IPS-NIHi11 (cell line): ENCODE data around the gene UPB1.
A peak's percentile ranks its signal among the peaks of the same experiment; 100 is the strongest.

Experiments
- DNase-seq: peaks from one replicate; pipeline ENCODE4 v3.0.0; 2012; ENCODE audit warnings: mixed read lengths, low spot score

The UPB1 gene

GRCh38 chr22:24504540-24504939 is 9.4 kb downstream of the UPB1 start:
- DNase-seq: no peak

- DNase-seq: no peak
Observed at GRCh38 chr22:24504956-24505736, 10.0 kb downstream of the UPB1 start.

- DNase-seq: no peak
Observed at GRCh38 chr22:24506802-24507438, 11.8 kb downstream of the UPB1 start.

- peak; percentile 74 for DNase-seq
Observed at GRCh38 chr22:24507716-24508115, 12.6 kb downstream of the UPB1 start.

- no peak for DNase-seq
Observed at GRCh38 chr22:24510637-24511625, 15.8 kb downstream of the UPB1 start.

GRCh38 chr22:24512043-24512442 is 16.9 kb downstream of the UPB1 start:
- DNase-seq: no peak

GRCh38 chr22:24513378-24514240 is 18.5 kb downstream of the UPB1 start:
- no peak for DNase-seq

GRCh38 chr22:24514241-24515026 is 19.3 kb downstream of the UPB1 start:
- DNase-seq: no peak

GRCh38 chr22:24515027-24515338 is 19.9 kb downstream of the UPB1 start:
- DNase-seq: no peak

GRCh38 chr22:24516301-24516737 is 21.2 kb downstream of the UPB1 start:
- DNase-seq: peak; percentile 44

GRCh38 chr22:24517446-24517845 is 22.3 kb downstream of the UPB1 start:
- DNase-seq: no peak

GRCh38 chr22:24518228-24518627 is 23.1 kb downstream of the UPB1 start:
- no peak for DNase-seq

GRCh38 chr22:24518771-24519485 is 23.8 kb downstream of the UPB1 start:
- no peak for DNase-seq

GRCh38 chr22:24519496-24519895 is 24.4 kb downstream of the UPB1 start:
- DNase-seq: no peak

- peak; percentile 85 for DNase-seq
Observed at GRCh38 chr22:24521791-24522245, 26.7 kb downstream of the UPB1 start.

- DNase-seq: no peak
Observed at GRCh38 chr22:24523873-24524272, 28.7 kb downstream of the UPB1 start.

- DNase-seq: peak; percentile 83
Observed at GRCh38 chr22:24525416-24526037, 30.4 kb downstream of the UPB1 start.

- no peak for DNase-seq
Observed at GRCh38 chr22:24526191-24526590, 31.1 kb downstream of the UPB1 start.

GRCh38 chr22:24529898-24530297 is 34.8 kb downstream of the UPB1 start:
- no peak for DNase-seq
